ENCODE measurements around the gene ZNF654. TPM values are rescaled to one million over a fixed set of nuclear protein-coding genes. Genes with fewer than 3 reads are reported as not detected.

The ZNF654 gene
- total RNA-seq, 1 donor from 2014 or later, result 2.3 TPM

DNA sequence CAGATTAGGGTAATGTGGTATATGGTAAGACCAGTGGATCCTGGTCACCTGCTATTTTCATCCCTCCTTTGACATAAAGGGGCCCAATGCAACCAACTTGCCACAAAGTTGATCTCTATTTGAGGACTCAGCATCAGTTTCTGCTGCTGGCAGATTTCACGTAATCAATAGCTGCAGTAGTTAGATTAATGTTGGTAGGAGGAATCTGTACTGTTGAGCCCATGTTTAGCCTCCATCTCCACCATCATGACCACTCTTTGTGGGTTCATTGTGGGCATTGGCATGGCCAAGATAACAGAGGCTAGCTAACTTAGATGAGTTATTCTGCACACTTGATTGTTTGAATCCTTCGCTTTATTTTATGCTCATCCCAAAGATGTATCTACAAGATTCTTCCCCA, 30.2 kb upstream of the ZNF654 start:
- Histone ChIP-seq H3K4me3 (no peak overlapping the region), H3K36me3 (no peaks in the 10 kb centered on the region), H3K4me1 (no peaks in the 10 kb centered on the region), H3K27ac (no peak overlapping the region), H3K9me3 (no peaks in the 10 kb centered on the region), H3K27me3 (no peaks in the 10 kb centered on the region)
- intact Hi-C loops (cut with DNase I), result no loop called here
- TF ChIP-seq, protein P1, sequence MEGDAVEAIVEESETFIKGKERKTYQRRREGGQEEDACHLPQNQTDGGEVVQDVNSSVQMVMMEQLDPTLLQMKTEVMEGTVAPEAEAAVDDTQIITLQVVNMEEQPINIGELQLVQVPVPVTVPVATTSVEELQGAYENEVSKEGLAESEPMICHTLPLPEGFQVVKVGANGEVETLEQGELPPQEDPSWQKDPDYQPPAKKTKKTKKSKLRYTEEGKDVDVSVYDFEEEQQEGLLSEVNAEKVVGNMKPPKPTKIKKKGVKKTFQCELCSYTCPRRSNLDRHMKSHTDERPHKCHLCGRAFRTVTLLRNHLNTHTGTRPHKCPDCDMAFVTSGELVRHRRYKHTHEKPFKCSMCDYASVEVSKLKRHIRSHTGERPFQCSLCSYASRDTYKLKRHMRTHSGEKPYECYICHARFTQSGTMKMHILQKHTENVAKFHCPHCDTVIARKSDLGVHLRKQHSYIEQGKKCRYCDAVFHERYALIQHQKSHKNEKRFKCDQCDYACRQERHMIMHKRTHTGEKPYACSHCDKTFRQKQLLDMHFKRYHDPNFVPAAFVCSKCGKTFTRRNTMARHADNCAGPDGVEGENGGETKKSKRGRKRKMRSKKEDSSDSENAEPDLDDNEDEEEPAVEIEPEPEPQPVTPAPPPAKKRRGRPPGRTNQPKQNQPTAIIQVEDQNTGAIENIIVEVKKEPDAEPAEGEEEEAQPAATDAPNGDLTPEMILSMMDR (IDR thresholded peaks at IDR 0.05), result no peak
- no peak for DNase-seq (ENCODE audit: low spot score in 2 of 2)

- Histone ChIP-seq H3K27ac (no peak overlapping the region), H3K4me1 (peaks cover 0 to 2% of the 10 kb centered on the region in 2 donors), H3K4me3 (no peak overlapping the region), H3K27me3 (no peaks in the 10 kb centered on the region), H3K36me3 (no peaks in the 10 kb centered on the region), H3K9me3 (no peaks in the 10 kb centered on the region)
- DNase-seq (ENCODE audit: low spot score in 2 of 2), result no peak
- TF ChIP-seq, protein P1 (IDR thresholded peaks at IDR 0.05), result no peak
- intact Hi-C loops (cut with DNase I), result no loop called here
Observed at GRCh38 chr3:88030210-88030609, 28.8 kb upstream of the ZNF654 start.

- Histone ChIP-seq H3K36me3 (no peaks in the 10 kb centered on the region), H3K27ac (peak overlapping the region; percentile 68 to 71), H3K27me3 (no peaks in the 10 kb centered on the region), H3K9me3 (no peaks in the 10 kb centered on the region), H3K4me1 (peaks cover 0 to 2% of the 10 kb centered on the region in 2 donors), H3K4me3 (peak overlapping the region; percentile 53 to 63)
- no peak for DNase-seq (ENCODE audit: low spot score in 2 of 2)
- intact Hi-C loops (cut with DNase I), result loop anchor here (2.0 kb wide), 1 partner anchor 27 kb away; the partner anchor contains the start of genes CGGBP1 and ZNF654
- TF ChIP-seq, protein P1 (IDR thresholded peaks at IDR 0.05), result no peak
Observed at GRCh38 chr3:88031642-88032077, 27.4 kb upstream of the ZNF654 start.

GRCh38 chr3:88032245-88032644, 26.8 kb upstream of the ZNF654 start:
- H3K27me3 ChIP-seq, result no peaks in the 10 kb centered on the region
- H3K36me3 ChIP-seq, result no peaks in the 10 kb centered on the region
- H3K4me3 ChIP-seq, result peak overlapping the region; percentile 53 to 63
- intact Hi-C loops (cut with DNase I), result loop anchor here (2.0 kb wide), 1 partner anchor 27 kb away; the partner anchor contains the start of genes CGGBP1 and ZNF654
- peaks cover 0 to 2% of the 10 kb centered on the region in 2 donors for H3K4me1 ChIP-seq
- DNase-seq (ENCODE audit: low spot score in 2 of 2), result no peak
- no peaks in the 10 kb centered on the region for H3K9me3 ChIP-seq
- TF ChIP-seq, protein P1 (IDR thresholded peaks at IDR 0.05), result no peak
- H3K27ac ChIP-seq, result peak overlapping the region; percentile 68 to 71

GRCh38 chr3:88033079-88033478, 26.0 kb upstream of the ZNF654 start:
- intact Hi-C loops (cut with DNase I), result loop anchor here (2.0 kb wide), 1 partner anchor 26 kb away; the partner anchor contains the start of genes CGGBP1 and ZNF654
- Histone ChIP-seq H3K36me3 (no peaks in the 10 kb centered on the region), H3K27ac (peak overlapping the region in 1 of 2 donors; percentile 71), H3K4me3 (no peak overlapping the region), H3K9me3 (no peaks in the 10 kb centered on the region), H3K4me1 (peaks cover 0 to 2% of the 10 kb centered on the region in 2 donors), H3K27me3 (no peaks in the 10 kb centered on the region)
- TF ChIP-seq, protein P1 (IDR thresholded peaks at IDR 0.05), result no peak
- no peak for DNase-seq (ENCODE audit: low spot score in 2 of 2)
